ENCODE measurements around the gene UBE2L5.

DNA sequence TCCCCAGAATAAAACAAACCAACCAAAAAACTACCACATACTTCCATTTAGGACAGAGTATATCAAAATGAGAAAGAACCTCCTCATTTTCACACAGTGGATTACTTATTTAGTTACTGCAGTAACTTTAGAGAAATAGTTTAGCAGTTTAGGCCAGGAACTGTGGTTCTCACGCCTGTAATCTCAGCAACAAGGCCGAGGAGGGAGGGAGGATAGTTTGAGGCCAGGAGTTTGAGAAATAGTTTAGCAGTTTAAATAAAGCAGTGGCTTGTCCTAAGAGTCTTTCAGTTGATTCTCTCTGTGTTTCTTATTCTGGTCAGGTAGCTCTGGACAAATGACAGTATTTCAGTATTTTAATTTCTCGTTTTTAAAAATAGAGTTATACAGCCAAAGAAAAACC lies 34.0 kb downstream of the UBE2L5 start:
- TF ChIP-seq CTCF (IDR thresholded peaks at IDR 0.05) (no peak), SP1 (CRISPR knock-in tag; conservative IDR thresholded peaks at IDR 0.05) (no peak)

Measured in WTC11 (cell line).